Body of pancreas (tissue), 4 donors: ENCODE data around the gene CCDC92B.

Source experiments
- CTCF ChIP-seq, 7 experiments: fragments of 450-650 bp in 4 of 7; fragments of 200-600 bp in 3 of 7; sonication (generic) in 3 of 7; IDR thresholded peaks; one replicate each; pipeline ENCODE4 v1.5.1; 2016 to 2019; ENCODE audit warnings: antibody characterized with exemption in 7 of 7
- POLR2A ChIP-seq, 3 donors: fragments of 450-650 bp; IDR thresholded peaks; one replicate each; pipeline ENCODE4 v1.6.1; 2016; ENCODE audit warnings: antibody characterized with exemption in 3 of 3, mild to moderate bottlenecking in 2 of 3

- no peak for TF ChIP-seq CTCF (IDR thresholded peaks at IDR 0.05)
- no peak for TF ChIP-seq POLR2A (IDR thresholded peaks at IDR 0.05)
Observed at GRCh38 chr17:2778489-2778888, 29.0 kb upstream of the CCDC92B start.
